B cell (primary cell): ENCODE results near the gene NEMP2. TPM values are rescaled to one million over a fixed set of nuclear protein-coding genes. Genes with fewer than 3 reads are reported as not detected.

ENCODE experiments used
- ATAC-seq: fragments of 200-7000 bp; cut with Tn5 transposase; one replicate; pipeline ENCODE4 v1.10.0; 2021; ENCODE audit warnings: low read depth, mild to moderate bottlenecking, moderate number of reproducible peaks, moderate library complexity
- CTCF ChIA-PET: fragments of 350-600 bp; sonication (Branson Sonifier 250); formaldehyde crosslinking; loops from one replicate; lab custom pipeline; 2021; ENCODE audit warnings: antibody characterized with exemption, inconsistent platforms; lab: Charles Lee
- POLR2A ChIA-PET: fragments of 350-600 bp; sonication (Branson Sonifier 250); formaldehyde crosslinking; loops from one replicate; lab custom pipeline; 2021; ENCODE audit warnings: antibody characterized with exemption; lab: Charles Lee
- DNase-seq: peaks from one replicate; pipeline ENCODE4 v3.0.0; 2013
- H2AFZ ChIP-seq: 2 replicates; pipeline ENCODE4 v1.6.1; 2012; ENCODE audit warnings: mild to moderate bottlenecking, low read depth, low read length; ENCODE audit not compliant: insufficient read depth, poor library complexity, severe bottlenecking
- H3K27ac ChIP-seq, 2 donors: 1 replicate in 1 of 2; 2 replicates in 1 of 2; pipeline ENCODE4 v1.5.1; 2012 to 2013; ENCODE audit warnings: low read length in 2 of 2, mild to moderate bottlenecking in 2 of 2, moderate library complexity in 1 of 2
- H3K27me3 ChIP-seq, 4 experiments: fragments of 200-600 bp in 1 of 4; sonication (generic) in 1 of 4; replicated peaks in 1 of 4; 1 replicate in 2 of 4; 2 replicates in 2 of 4; pipeline versions ENCODE4 v1.6.1 to v1.7.0; 2013 to 2016; ENCODE audit warnings: low read length in 3 of 4, mild to moderate bottlenecking in 2 of 4, mixed read lengths in 1 of 4, moderate library complexity in 1 of 4; ENCODE audit not compliant: insufficient read depth in 4 of 4, control insufficient read depth in 3 of 4; ENCODE audit errors: control extremely low read depth in 1 of 4
- H3K36me3 ChIP-seq, 2 experiments: replicated peaks in 1 of 2; 1 replicate in 1 of 2; 2 replicates in 1 of 2; pipeline versions ENCODE4 v1.6.1 to v1.7.1; 2013; ENCODE audit warnings: low read length in 1 of 2; ENCODE audit not compliant: insufficient read depth in 2 of 2, control insufficient read depth in 1 of 2; ENCODE audit errors: control extremely low read depth in 1 of 2, extremely low read depth in 1 of 2
- H3K4me1 ChIP-seq, 2 donors: fragments of 200-600 bp in 1 of 2; sonication (generic) in 1 of 2; 1 replicate in 1 of 2; 2 replicates in 1 of 2; pipeline versions ENCODE4 v1.5.1 to v1.6.1; 2013 to 2017; ENCODE audit warnings: low read length in 2 of 2; ENCODE audit not compliant: control insufficient read depth in 2 of 2, insufficient read depth in 2 of 2
- H3K4me2 ChIP-seq: replicated peaks from 2 replicates; pipeline ENCODE3; 2012; ENCODE audit warnings: mild to moderate bottlenecking, low read depth, low read length; ENCODE audit not compliant: poor library complexity, severe bottlenecking
- H3K4me3 ChIP-seq, 5 experiments: fragments of 200-600 bp in 1 of 5; sonication (generic) in 1 of 5; 1 replicate in 3 of 5; 2 replicates in 2 of 5; pipeline versions ENCODE4 v1.5.1 to v1.7.0; 2011 to 2016; ENCODE audit warnings: low read length in 4 of 5, mild to moderate bottlenecking in 4 of 5, low read depth in 2 of 5, control low read depth in 1 of 5, moderate library complexity in 1 of 5; ENCODE audit not compliant: insufficient read depth in 1 of 5; ENCODE audit errors: control extremely low read depth in 1 of 5, extremely low read depth in 1 of 5
- H3K79me2 ChIP-seq: fragments of 200-600 bp; sonication (generic); one replicate; pipeline ENCODE4 v1.6.0; 2016; ENCODE audit warnings: low read length; ENCODE audit not compliant: control insufficient read depth, insufficient read depth
- H3K9ac ChIP-seq: fragments of 200-600 bp; sonication (generic); 2 replicates; pipeline ENCODE4 v1.6.1; 2017; ENCODE audit warnings: mild to moderate bottlenecking, low read length, moderate library complexity
- H3K9me3 ChIP-seq, 3 donors: one replicate each; pipeline versions ENCODE4 v1.6.1 to v1.7.1; 2013; ENCODE audit warnings: low read length in 2 of 3; ENCODE audit not compliant: control insufficient read depth in 2 of 3, insufficient read depth in 1 of 3; ENCODE audit errors: control extremely low read depth in 1 of 3
- H4K20me1 ChIP-seq: 2 replicates; pipeline ENCODE4 v1.6.0; 2012; ENCODE audit warnings: mild to moderate bottlenecking, low read length; ENCODE audit not compliant: insufficient read depth, control insufficient read depth, poor library complexity, severe bottlenecking
- H3K27ac Mint-ChIP-seq: one replicate; pipeline ENCODE4 v1.8.0; 2021; ENCODE audit warnings: mixed read lengths
- H3K27me3 Mint-ChIP-seq: one replicate; pipeline ENCODE4 v1.8.0; 2021; ENCODE audit warnings: mixed read lengths
- H3K4me1 Mint-ChIP-seq: one replicate; pipeline ENCODE4 v1.8.0; 2021; ENCODE audit warnings: mixed read lengths
- H3K4me3 Mint-ChIP-seq: one replicate; pipeline ENCODE4 v1.8.0; 2021; ENCODE audit warnings: mixed read lengths
- H3K9me3 Mint-ChIP-seq: one replicate; pipeline ENCODE4 v1.8.0; 2022; ENCODE audit warnings: mixed read lengths; ENCODE audit not compliant: insufficient read depth
- EZH2 ChIP-seq: IDR thresholded peaks from 2 replicates; pipeline ENCODE4 v1.6.1; 2012; ENCODE audit warnings: borderline replicate concordance, low read depth, mild to moderate bottlenecking, moderate library complexity, low read length; ENCODE audit not compliant: insufficient read depth, poor library complexity, severe bottlenecking
- WGBS: methylation state at CpG from one replicate; pipeline ENCODE4 v1.1.5; 2013; ENCODE audit warnings: missing lambda C conversion rate; ENCODE audit not compliant: insufficient coverage; 5-methylcytosine and 5-hydroxymethylcytosine counted together
- intact Hi-C: fragments of 100-400 bp; cut with micrococcal nuclease; formaldehyde crosslinking; loops from one replicate; pipeline ENCODE4 v1.10.0; 2022
- polyA plus RNA-seq: library from polyadenylated mRNA; depleted of rRNA; stranded (reverse); fragments of >200 nt; gene quantifications from 2 replicates; pipeline ENCODE4 v1.2.3, GENCODE V29; 2012
- total RNA-seq, 2 donors: library from RNA; stranded (reverse); fragments of 120-200 nt in 1 of 2; gene quantifications; 1 replicate in 1 of 2; 2 replicates in 1 of 2; pipeline versions ENCODE4 v1.2.3 to v1.2.4, GENCODE V29; 2013 to 2022
- TF ChIP-seq, protein P1 (sequence below): fragments of 200-600 bp; IDR thresholded peaks from one replicate; pipeline ENCODE4 v1.8.0; 2022; ENCODE audit warnings: antibody characterized with exemption, mild to moderate bottlenecking

Gene NEMP2
- total and polyA plus RNA-seq, 2 donors (not counting 1 experiment from before 2014, with no cell fraction given), result 1.3 to 17.3 TPM

DNA sequence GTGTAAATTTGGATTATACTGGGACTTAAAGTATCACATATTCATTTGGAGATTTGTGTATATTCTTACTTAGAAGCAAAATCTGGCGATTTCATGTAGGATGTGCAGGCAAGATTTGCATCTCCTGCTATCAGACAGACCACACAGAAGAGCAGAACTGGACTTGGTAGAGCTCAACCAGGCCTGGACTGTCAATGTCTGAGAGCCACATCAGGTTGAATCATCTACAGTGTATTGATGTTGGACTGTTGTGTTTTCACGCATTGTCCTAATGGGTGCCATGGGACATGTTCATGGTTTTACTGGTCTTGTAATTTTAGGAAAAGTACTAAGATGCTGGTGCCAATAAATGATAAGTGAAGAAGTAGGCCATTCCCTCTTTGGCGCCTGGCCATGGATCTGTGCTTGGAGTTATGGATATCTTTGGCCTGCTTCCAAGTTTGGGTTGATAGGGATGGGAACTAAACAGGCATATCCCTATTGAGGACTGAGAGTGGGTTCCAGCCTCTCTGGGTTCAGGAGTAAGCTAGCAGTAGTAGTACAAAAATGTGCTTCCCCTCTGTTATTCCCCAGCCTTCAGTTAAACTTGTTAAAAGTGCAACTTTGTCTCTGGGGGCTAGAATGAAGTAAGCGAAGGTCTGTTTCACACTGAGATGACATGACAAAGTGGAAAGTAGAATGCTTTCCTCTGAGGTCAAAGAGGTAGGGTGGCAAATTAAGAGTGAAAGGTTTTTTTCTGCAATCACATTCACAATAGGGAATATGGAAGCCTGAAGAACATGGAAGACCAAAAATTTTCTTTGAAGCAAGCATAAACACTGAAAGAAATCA is 49.2 kb upstream of the NEMP2 start:
- Histone ChIP-seq H3K9me3 (no peaks in the 10 kb centered on the region), H3K36me3 (no peaks in the 10 kb centered on the region), H3K27ac (no peak overlapping the region), H3K9ac (no peak overlapping the region), H3K79me2 (no peaks in the 10 kb centered on the region), H3K4me2 (no peak overlapping the region), H3K4me3 (no peak overlapping the region), H2AFZ (peak overlapping the region; percentile 16), H4K20me1 (no peaks in the 10 kb centered on the region), H3K27me3 (no peaks in the 10 kb centered on the region), H3K4me1 (peaks cover 1 to 17% of the 10 kb centered on the region in 2 donors)
- no peaks in the 10 kb centered on the region for H3K9me3 Mint-ChIP-seq
- H3K27ac Mint-ChIP-seq, result peak overlapping the region; percentile 15
- ChIA-PET POLR2A (no interaction called here), CTCF (interaction anchor here (0.6 to 1.2 kb wide), 3 partner anchors 32 to 213 kb away, joined by 3 to 4 read pairs (median 3); no protein-coding TSS in a partner anchor)
- peak overlapping the region; percentile 14 for H3K4me3 Mint-ChIP-seq
- WGBS, result 72% methylated on average over 2 of the region's 4 CpGs
- intact Hi-C loops, result loop anchor here (5.0 kb wide), 1 partner anchor 51 kb away; the partner anchor contains the start of gene NEMP2
- peak; percentile 33 for ATAC-seq
- no peaks in the 10 kb centered on the region for H3K27me3 Mint-ChIP-seq
- H3K4me1 Mint-ChIP-seq, result peaks cover 15% of the 10 kb centered on the region
- TF ChIP-seq, protein P1, sequence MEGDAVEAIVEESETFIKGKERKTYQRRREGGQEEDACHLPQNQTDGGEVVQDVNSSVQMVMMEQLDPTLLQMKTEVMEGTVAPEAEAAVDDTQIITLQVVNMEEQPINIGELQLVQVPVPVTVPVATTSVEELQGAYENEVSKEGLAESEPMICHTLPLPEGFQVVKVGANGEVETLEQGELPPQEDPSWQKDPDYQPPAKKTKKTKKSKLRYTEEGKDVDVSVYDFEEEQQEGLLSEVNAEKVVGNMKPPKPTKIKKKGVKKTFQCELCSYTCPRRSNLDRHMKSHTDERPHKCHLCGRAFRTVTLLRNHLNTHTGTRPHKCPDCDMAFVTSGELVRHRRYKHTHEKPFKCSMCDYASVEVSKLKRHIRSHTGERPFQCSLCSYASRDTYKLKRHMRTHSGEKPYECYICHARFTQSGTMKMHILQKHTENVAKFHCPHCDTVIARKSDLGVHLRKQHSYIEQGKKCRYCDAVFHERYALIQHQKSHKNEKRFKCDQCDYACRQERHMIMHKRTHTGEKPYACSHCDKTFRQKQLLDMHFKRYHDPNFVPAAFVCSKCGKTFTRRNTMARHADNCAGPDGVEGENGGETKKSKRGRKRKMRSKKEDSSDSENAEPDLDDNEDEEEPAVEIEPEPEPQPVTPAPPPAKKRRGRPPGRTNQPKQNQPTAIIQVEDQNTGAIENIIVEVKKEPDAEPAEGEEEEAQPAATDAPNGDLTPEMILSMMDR, result no peak
- no peak for TF ChIP-seq EZH2
- no peak for DNase-seq
